NT2/D1 (cell line): ENCODE results near the gene CRISPLD2.

Experiments used
- DNase-seq: peaks from one replicate; pipeline ENCODE4 v3.0.0-alpha.2; 2011; ENCODE audit warnings: low read depth, low spot score
- H3K27me3 ChIP-seq: 2 replicates; pipeline ENCODE4 v1.6.0; 2011; ENCODE audit warnings: mild to moderate bottlenecking; ENCODE audit not compliant: insufficient read length, insufficient read depth
- H3K36me3 ChIP-seq: 2 replicates; pipeline ENCODE4 v1.6.1; 2011; ENCODE audit warnings: mild to moderate bottlenecking, low read length, mixed read lengths; ENCODE audit not compliant: insufficient read depth, insufficient read length
- H3K4me1 ChIP-seq: 2 replicates; pipeline ENCODE4 v1.5.1; 2011; ENCODE audit not compliant: insufficient read depth, insufficient read length
- H3K4me3 ChIP-seq: 2 replicates; pipeline ENCODE4 v1.5.1; 2011; ENCODE audit warnings: low read depth; ENCODE audit not compliant: insufficient read length
- H3K9ac ChIP-seq: 2 replicates; pipeline ENCODE4 v1.6.0; 2011; ENCODE audit warnings: low read depth; ENCODE audit not compliant: insufficient read length
- H3K9me3 ChIP-seq: 2 replicates; pipeline ENCODE4 v1.5.1; 2011; ENCODE audit warnings: mild to moderate bottlenecking, low read length; ENCODE audit not compliant: insufficient read depth
- SUZ12 ChIP-seq: IDR thresholded peaks from 2 replicates; pipeline ENCODE4 v1.6.1; 2011; ENCODE audit not compliant: insufficient read length, insufficient read depth; ENCODE audit errors: extremely low read depth
- YY1 ChIP-seq: IDR thresholded peaks from 2 replicates; pipeline ENCODE4 v1.6.1; 2011; ENCODE audit not compliant: insufficient read length, insufficient read depth
- ZNF274 ChIP-seq: IDR thresholded peaks from 2 replicates; pipeline ENCODE4 v1.6.1; 2011; ENCODE audit warnings: mild to moderate bottlenecking, low read depth, low read length

CRISPLD2 gene

GRCh38 chr16:84790301-84790700 lies 29.5 kb upstream of the CRISPLD2 start:
- Histone ChIP-seq H3K27me3 (no peaks in the 10 kb centered on the region), H3K4me3 (no peak overlapping the region), H3K36me3 (no peaks in the 10 kb centered on the region), H3K9ac (no peak overlapping the region), H3K9me3 (no peaks in the 10 kb centered on the region), H3K4me1 (peaks cover 3% of the 10 kb centered on the region)
- no peak for DNase-seq
- TF ChIP-seq ZNF274: no peak
- no peak for TF ChIP-seq SUZ12
- no peak for TF ChIP-seq YY1

- no peaks in the 10 kb centered on the region for H3K9me3 ChIP-seq
Observed at GRCh38 chr16:84791088-84791487, 28.7 kb upstream of the CRISPLD2 start.

GRCh38 chr16:84791501-84791900 lies 28.3 kb upstream of the CRISPLD2 start:
- DNase-seq: no peak
- Histone ChIP-seq H3K36me3 (no peaks in the 10 kb centered on the region), H3K9ac (no peak overlapping the region), H3K27me3 (no peaks in the 10 kb centered on the region), H3K4me1 (peaks cover 3% of the 10 kb centered on the region), H3K4me3 (no peak overlapping the region), H3K9me3 (no peaks in the 10 kb centered on the region)
- no peak for TF ChIP-seq SUZ12
- TF ChIP-seq YY1: no peak

More at GRCh38 chr16:84791088-84791487, 28.7 kb upstream of the CRISPLD2 start:
- Histone ChIP-seq H3K36me3 (no peaks in the 10 kb centered on the region), H3K27me3 (no peaks in the 10 kb centered on the region), H3K4me1 (peaks cover 3% of the 10 kb centered on the region), H3K4me3 (no peak overlapping the region), H3K9ac (no peak overlapping the region)
- DNase-seq: no peak
- TF ChIP-seq YY1: no peak
- no peak for TF ChIP-seq ZNF274
- no peak for TF ChIP-seq SUZ12

- no peaks in the 10 kb centered on the region for H3K27me3 ChIP-seq
Observed at GRCh38 chr16:84794186-84794585, 25.6 kb upstream of the CRISPLD2 start.

GRCh38 chr16:84794626-84795025 lies 25.2 kb upstream of the CRISPLD2 start:
- TF ChIP-seq SUZ12: no peak
- TF ChIP-seq ZNF274: no peak
- no peak for TF ChIP-seq YY1
- DNase-seq: no peak
- no peaks in the 10 kb centered on the region for H3K27me3 ChIP-seq
- H3K36me3 ChIP-seq: no peaks in the 10 kb centered on the region
- H3K4me3 ChIP-seq: no peak overlapping the region
- H3K9me3 ChIP-seq: no peaks in the 10 kb centered on the region
- H3K4me1 ChIP-seq: no peaks in the 10 kb centered on the region
- H3K9ac ChIP-seq: no peak overlapping the region

More at GRCh38 chr16:84794186-84794585, 25.6 kb upstream of the CRISPLD2 start:
- DNase-seq: no peak
- no peak overlapping the region for H3K9ac ChIP-seq
- TF ChIP-seq ZNF274 (no peak), SUZ12 (no peak), YY1 (no peak)
- no peaks in the 10 kb centered on the region for H3K36me3 ChIP-seq
- no peak overlapping the region for H3K4me3 ChIP-seq
- no peaks in the 10 kb centered on the region for H3K4me1 ChIP-seq
- H3K9me3 ChIP-seq: no peaks in the 10 kb centered on the region

- TF ChIP-seq YY1 (no peak), SUZ12 (no peak)
- Histone ChIP-seq H3K9me3 (no peaks in the 10 kb centered on the region), H3K4me3 (no peak overlapping the region), H3K27me3 (no peaks in the 10 kb centered on the region), H3K36me3 (no peaks in the 10 kb centered on the region), H3K9ac (no peak overlapping the region), H3K4me1 (no peaks in the 10 kb centered on the region)
- no peak for DNase-seq
Observed at GRCh38 chr16:84795329-84796053, 24.3 kb upstream of the CRISPLD2 start.

- Histone ChIP-seq H3K4me3 (no peak overlapping the region), H3K27me3 (no peaks in the 10 kb centered on the region), H3K36me3 (no peaks in the 10 kb centered on the region), H3K9me3 (no peaks in the 10 kb centered on the region), H3K9ac (no peak overlapping the region), H3K4me1 (peaks cover 8% of the 10 kb centered on the region)
- TF ChIP-seq SUZ12: no peak
- TF ChIP-seq ZNF274: no peak
- TF ChIP-seq YY1: no peak
- DNase-seq: no peak
Observed at GRCh38 chr16:84800158-84800978, 19.4 kb upstream of the CRISPLD2 start.
